GM19043 (cell line): ENCODE measurements around the gene GIT2.
"Not testable (repeated sequence)": the region's sequence is repeated elsewhere in the genome, so short reads cannot be mapped to it uniquely, and the experiment has no call there.

ENCODE experiments used
- ATAC-seq: cut with Tn5 transposase; IDR thresholded peaks from one replicate; pipeline ENCODE4 v1.9.1; 2021; ENCODE audit warnings: low read depth; ENCODE audit not compliant: unreplicated experiment

The GIT2 gene

GRCh38 chr12:109949089-109949488, 47.1 kb downstream of the GIT2 start:
- ATAC-seq = no peak

- ATAC-seq = no peak
These were observed 47.8 kb downstream of the GIT2 start for GRCh38 chr12:109948368-109948767.

- no peak for ATAC-seq
These were observed 48.6 kb downstream of the GIT2 start for GRCh38 chr12:109947521-109947920.

- ATAC-seq = no peak
These were observed 49.3 kb downstream of the GIT2 start for GRCh38 chr12:109946913-109947312.

- ATAC-seq = no peak
These were observed 49.7 kb downstream of the GIT2 start for GRCh38 chr12:109946505-109946904.

- no peak for ATAC-seq
These were observed 51.4 kb downstream of the GIT2 start for GRCh38 chr12:109944561-109945359.

- no peak for ATAC-seq
These were observed 52.4 kb downstream of the GIT2 start for GRCh38 chr12:109943811-109944210.

- no peak for ATAC-seq
These were observed 55.7 kb downstream of the GIT2 start for GRCh38 chr12:109940339-109940923.

GRCh38 chr12:109939504-109939903, 56.7 kb downstream of the GIT2 start:
- no peak for ATAC-seq

- ATAC-seq = no peak
These were observed 57.2 kb downstream of the GIT2 start for GRCh38 chr12:109938947-109939346.

GRCh38 chr12:109937371-109937770, 58.8 kb downstream of the GIT2 start:
- ATAC-seq = no peak

- no peak for ATAC-seq
These were observed 62.1 kb downstream of the GIT2 start for GRCh38 chr12:109934026-109934425.

- no peak for ATAC-seq
These were observed 63.2 kb downstream of the GIT2 start for GRCh38 chr12:109932878-109933503.

- ATAC-seq = no peak
These were observed 65.0 kb downstream of the GIT2 start for GRCh38 chr12:109931143-109931542.

- no peak for ATAC-seq
These were observed 66.0 kb downstream of the GIT2 start for GRCh38 chr12:109930028-109930800.

- not testable (repeated sequence) for ATAC-seq
These were observed 66.8 kb downstream of the GIT2 start for GRCh38 chr12:109929326-109929725.

- ATAC-seq = no peak
These were observed 68.0 kb downstream of the GIT2 start for GRCh38 chr12:109928058-109928656.

- ATAC-seq = no peak
These were observed 68.5 kb downstream of the GIT2 start for GRCh38 chr12:109927622-109928021.

- ATAC-seq = no peak
These were observed 69.5 kb downstream of the GIT2 start for GRCh38 chr12:109926488-109927210.

GRCh38 chr12:109926016-109926415, 70.2 kb downstream of the GIT2 start:
- no peak for ATAC-seq
